Tibial artery (tissue), 4 donors: ENCODE measurements around the gene SULF2.

Experiments used
- DNase-seq, 2 donors: peaks; one replicate each; pipeline ENCODE4 v3.0.0-alpha.2; 2019
- H3K27ac ChIP-seq, 2 donors: fragments of 200-600 bp; sonication (generic) in 1 of 2; 1 replicate in 1 of 2; 2 replicates in 1 of 2; pipeline ENCODE4 v1.5.1; 2018 to 2019; ENCODE audit warnings: mild to moderate bottlenecking in 1 of 2
- H3K27me3 ChIP-seq, 2 donors: fragments of 200-600 bp; sonication (generic) in 1 of 2; one replicate each; pipeline versions ENCODE4 v1.5.1 to v1.6.0; 2016 to 2019
- H3K36me3 ChIP-seq, 3 donors: fragments of 200-600 bp; sonication (generic) in 2 of 3; one replicate each; pipeline ENCODE4 v1.5.1; 2016 to 2019; ENCODE audit warnings: mild to moderate bottlenecking in 2 of 3
- H3K4me1 ChIP-seq, 4 donors: fragments of 200-600 bp; sonication (generic) in 2 of 4; 1 replicate in 3 of 4; 2 replicates in 1 of 4; pipeline ENCODE4 v1.5.1; 2016 to 2019
- H3K4me3 ChIP-seq, 2 donors: fragments of 200-600 bp; sonication (generic) in 1 of 2; 1 replicate in 1 of 2; 2 replicates in 1 of 2; pipeline ENCODE4 v1.5.1; 2018 to 2019; ENCODE audit warnings: mild to moderate bottlenecking in 2 of 2
- H3K9me3 ChIP-seq, 3 donors: fragments of 200-600 bp; sonication (generic) in 1 of 3; one replicate each; pipeline ENCODE4 v1.5.1; 2016 to 2019
- CTCF ChIP-seq, 2 experiments: fragments of 200-600 bp in 1 of 2; fragments of 450-650 bp in 1 of 2; IDR thresholded peaks; one replicate each; pipeline ENCODE4 v1.5.1; 2017 to 2019; ENCODE audit warnings: antibody characterized with exemption in 2 of 2, mild to moderate bottlenecking in 1 of 2, moderate library complexity in 1 of 2
- intact Hi-C: fragments of 100-400 bp; cut with DNase I; formaldehyde crosslinking; loops from one replicate; pipeline ENCODE4 v1.15.0; 2023; ENCODE audit warnings: low total_unique reads

The SULF2 gene

GRCh38 chr20:47645632-47646031 lies 139.6 kb downstream of the SULF2 start:
- Histone ChIP-seq H3K36me3 (peaks cover 71 to 89% (median 76%) of the 10 kb centered on the region in 3 donors), H3K27ac (no peak overlapping the region), H3K4me1 (peaks cover 0 to 4% (median 0%) of the 10 kb centered on the region in 4 donors), H3K27me3 (no peaks in the 10 kb centered on the region), H3K4me3 (no peak overlapping the region), H3K9me3 (no peaks in the 10 kb centered on the region)
- intact Hi-C loops = no loop called here
- no peak for TF ChIP-seq CTCF (IDR thresholded peaks at IDR 0.05)
- DNase-seq = no peak

- intact Hi-C loops = no loop called here
- Histone ChIP-seq H3K27ac (no peak overlapping the region), H3K36me3 (peaks cover 59 to 78% (median 66%) of the 10 kb centered on the region in 3 donors), H3K9me3 (no peaks in the 10 kb centered on the region), H3K27me3 (no peaks in the 10 kb centered on the region), H3K4me3 (no peak overlapping the region), H3K4me1 (peaks cover 0 to 33% (median 0%) of the 10 kb centered on the region in 4 donors)
- no peak for TF ChIP-seq CTCF (IDR thresholded peaks at IDR 0.05)
- DNase-seq = no peak
Measured at GRCh38 chr20:47642624-47643023, 142.7 kb downstream of the SULF2 start.

GRCh38 chr20:47642118-47642517 lies 143.2 kb downstream of the SULF2 start:
- intact Hi-C loops = no loop called here
- H3K36me3 ChIP-seq = peaks cover 60 to 76% (median 62%) of the 10 kb centered on the region in 3 donors
- no peak for DNase-seq
- TF ChIP-seq CTCF (IDR thresholded peaks at IDR 0.05) = no peak
- H3K27ac ChIP-seq = no peak overlapping the region
- H3K4me1 ChIP-seq = peaks cover 0 to 33% (median 0%) of the 10 kb centered on the region in 4 donors
- no peak overlapping the region for H3K4me3 ChIP-seq
- H3K27me3 ChIP-seq = no peaks in the 10 kb centered on the region
- no peaks in the 10 kb centered on the region for H3K9me3 ChIP-seq

GRCh38 chr20:47638851-47639250 lies 146.4 kb downstream of the SULF2 start:
- DNase-seq = no peak
- no peak for TF ChIP-seq CTCF (IDR thresholded peaks at IDR 0.05)
- Histone ChIP-seq H3K27ac (peak overlapping the region; percentile 70 to 71), H3K36me3 (peaks cover 55 to 78% (median 55%) of the 10 kb centered on the region in 3 donors), H3K4me3 (no peak overlapping the region), H3K4me1 (peaks cover 0 to 33% (median 0%) of the 10 kb centered on the region in 4 donors), H3K9me3 (no peaks in the 10 kb centered on the region), H3K27me3 (no peaks in the 10 kb centered on the region)
- intact Hi-C loops = no loop called here

GRCh38 chr20:47635256-47635655 lies 150.0 kb downstream of the SULF2 start:
- H3K36me3 ChIP-seq = peaks cover 39 to 75% (median 48%) of the 10 kb centered on the region in 3 donors
- H3K9me3 ChIP-seq = no peaks in the 10 kb centered on the region
- intact Hi-C loops = no loop called here
- peaks cover 0 to 26% (median 0%) of the 10 kb centered on the region in 4 donors for H3K4me1 ChIP-seq
- no peak overlapping the region for H3K27ac ChIP-seq
- DNase-seq = no peak
- no peaks in the 10 kb centered on the region for H3K27me3 ChIP-seq
- no peak for TF ChIP-seq CTCF (IDR thresholded peaks at IDR 0.05)
- H3K4me3 ChIP-seq = no peak overlapping the region

- no peak overlapping the region for H3K4me3 ChIP-seq
- TF ChIP-seq CTCF (IDR thresholded peaks at IDR 0.05) = no peak
- no peaks in the 10 kb centered on the region for H3K27me3 ChIP-seq
- H3K4me1 ChIP-seq = no peaks in the 10 kb centered on the region
- H3K36me3 ChIP-seq = peaks cover 31 to 69% (median 56%) of the 10 kb centered on the region in 3 donors
- H3K9me3 ChIP-seq = no peaks in the 10 kb centered on the region
- intact Hi-C loops = no loop called here
- no peak overlapping the region for H3K27ac ChIP-seq
- no peak for DNase-seq
Measured at GRCh38 chr20:47631078-47631477, 154.2 kb downstream of the SULF2 start.
